Measurements from ENCODE around the gene SETBP1.

GRCh38 chr18:45034179-45034578, 353.5 kb downstream of the SETBP1 start:
- TF ChIP-seq CTCF (IDR thresholded peaks at IDR 0.05; ENCODE audit: low read depth, low read length, poor library complexity, severe bottlenecking) = no peak
- no peak for TF ChIP-seq EZH2phosphoT487 (IDR thresholded peaks at IDR 0.05; ENCODE audit: borderline replicate concordance, low read length)
